ENCODE measurements around the gene FAM168B. TPM values are rescaled to one million over a fixed set of nuclear protein-coding genes. Genes with fewer than 3 reads are reported as not detected.

Gene FAM168B
- total and polyA plus RNA-seq, 2 of the 13 experiments (the other 11 are each of a cell fraction or from before 2014, with no cell fraction given): 64.5 to 113 TPM

DNA sequence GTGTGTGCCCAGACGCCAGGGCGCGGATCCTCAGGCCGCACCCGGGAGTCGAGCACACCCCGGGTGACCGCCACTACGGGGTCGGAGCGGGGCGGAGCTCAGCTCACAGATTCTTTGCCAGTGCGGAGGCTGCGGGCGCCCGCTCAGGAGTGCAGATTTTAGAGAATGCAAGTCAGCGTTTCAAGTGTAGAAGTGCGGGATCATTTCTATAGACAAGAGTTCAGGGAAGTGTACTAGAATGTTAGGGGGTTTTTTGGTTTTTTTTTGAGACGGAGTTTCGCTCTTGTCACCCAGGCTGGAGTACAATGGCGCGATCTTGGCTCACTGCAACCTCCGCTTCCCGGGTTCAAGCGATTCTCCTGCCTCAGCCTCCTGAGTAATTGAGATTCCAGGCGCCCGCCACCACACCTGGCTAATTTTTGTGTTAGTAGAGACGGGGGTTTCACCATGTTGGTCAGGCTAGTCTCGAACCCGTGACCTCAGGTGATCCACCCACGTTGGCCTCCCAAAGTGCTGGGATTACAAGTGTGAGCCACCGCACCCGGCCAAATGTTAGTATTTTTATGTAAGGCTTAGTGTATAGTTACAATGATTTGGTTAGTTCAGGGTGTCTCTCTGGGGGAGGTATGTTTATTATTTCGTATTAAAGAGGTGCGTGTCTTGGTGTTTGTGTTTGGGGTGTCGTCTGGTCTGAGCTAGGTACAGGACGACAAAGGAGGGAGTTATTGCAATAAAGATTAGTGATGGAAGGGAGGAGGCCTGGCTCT, 619 bp upstream of the FAM168B start (continued):
- TF ChIP-seq GTF3A (CRISPR knock-in tag; conservative IDR thresholded peaks at IDR 0.05): no peak
- TF ChIP-seq ATRX (CRISPR knock-in tag; IDR thresholded peaks at IDR 0.05; ENCODE audit: borderline replicate concordance): no peak
- TF ChIP-seq, protein P1, sequence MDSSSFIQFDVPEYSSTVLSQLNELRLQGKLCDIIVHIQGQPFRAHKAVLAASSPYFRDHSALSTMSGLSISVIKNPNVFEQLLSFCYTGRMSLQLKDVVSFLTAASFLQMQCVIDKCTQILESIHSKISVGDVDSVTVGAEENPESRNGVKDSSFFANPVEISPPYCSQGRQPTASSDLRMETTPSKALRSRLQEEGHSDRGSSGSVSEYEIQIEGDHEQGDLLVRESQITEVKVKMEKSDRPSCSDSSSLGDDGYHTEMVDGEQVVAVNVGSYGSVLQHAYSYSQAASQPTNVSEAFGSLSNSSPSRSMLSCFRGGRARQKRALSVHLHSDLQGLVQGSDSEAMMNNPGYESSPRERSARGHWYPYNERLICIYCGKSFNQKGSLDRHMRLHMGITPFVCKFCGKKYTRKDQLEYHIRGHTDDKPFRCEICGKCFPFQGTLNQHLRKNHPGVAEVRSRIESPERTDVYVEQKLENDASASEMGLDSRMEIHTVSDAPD (CRISPR knock-in tag; IDR thresholded peaks at IDR 0.05): no peak
- no peak for TF ChIP-seq MYNN (CRISPR knock-in tag; IDR thresholded peaks at IDR 0.05; ENCODE audit: low read depth)
- TF ChIP-seq, protein P2, sequence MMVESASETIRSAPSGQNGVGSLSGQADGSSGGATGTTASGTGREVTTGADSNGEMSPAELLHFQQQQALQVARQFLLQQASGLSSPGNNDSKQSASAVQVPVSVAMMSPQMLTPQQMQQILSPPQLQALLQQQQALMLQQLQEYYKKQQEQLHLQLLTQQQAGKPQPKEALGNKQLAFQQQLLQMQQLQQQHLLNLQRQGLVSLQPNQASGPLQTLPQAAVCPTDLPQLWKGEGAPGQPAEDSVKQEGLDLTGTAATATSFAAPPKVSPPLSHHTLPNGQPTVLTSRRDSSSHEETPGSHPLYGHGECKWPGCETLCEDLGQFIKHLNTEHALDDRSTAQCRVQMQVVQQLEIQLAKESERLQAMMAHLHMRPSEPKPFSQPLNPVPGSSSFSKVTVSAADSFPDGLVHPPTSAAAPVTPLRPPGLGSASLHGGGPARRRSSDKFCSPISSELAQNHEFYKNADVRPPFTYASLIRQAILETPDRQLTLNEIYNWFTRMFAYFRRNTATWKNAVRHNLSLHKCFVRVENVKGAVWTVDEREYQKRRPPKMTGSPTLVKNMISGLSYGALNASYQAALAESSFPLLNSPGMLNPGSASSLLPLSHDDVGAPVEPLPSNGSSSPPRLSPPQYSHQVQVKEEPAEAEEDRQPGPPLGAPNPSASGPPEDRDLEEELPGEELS (CRISPR knock-in tag; IDR thresholded peaks at IDR 0.05): no peak
- TF ChIP-seq NFYB (CRISPR knock-in tag; IDR thresholded peaks at IDR 0.05): no peak
- TF ChIP-seq XBP1 (CRISPR knock-in tag; IDR thresholded peaks at IDR 0.05): no peak
- no peak for TF ChIP-seq GABPB1 (CRISPR knock-in tag; IDR thresholded peaks at IDR 0.05)
- no peak for TF ChIP-seq TP53 (CRISPR knock-in tag; conservative IDR thresholded peaks at IDR 0.05)
- TF ChIP-seq ZNF335 (CRISPR knock-in tag; IDR thresholded peaks at IDR 0.05): no peak
- no peak for TF ChIP-seq ZNF546 (CRISPR knock-in tag; conservative IDR thresholded peaks at IDR 0.05)
- TF ChIP-seq, protein P3, sequence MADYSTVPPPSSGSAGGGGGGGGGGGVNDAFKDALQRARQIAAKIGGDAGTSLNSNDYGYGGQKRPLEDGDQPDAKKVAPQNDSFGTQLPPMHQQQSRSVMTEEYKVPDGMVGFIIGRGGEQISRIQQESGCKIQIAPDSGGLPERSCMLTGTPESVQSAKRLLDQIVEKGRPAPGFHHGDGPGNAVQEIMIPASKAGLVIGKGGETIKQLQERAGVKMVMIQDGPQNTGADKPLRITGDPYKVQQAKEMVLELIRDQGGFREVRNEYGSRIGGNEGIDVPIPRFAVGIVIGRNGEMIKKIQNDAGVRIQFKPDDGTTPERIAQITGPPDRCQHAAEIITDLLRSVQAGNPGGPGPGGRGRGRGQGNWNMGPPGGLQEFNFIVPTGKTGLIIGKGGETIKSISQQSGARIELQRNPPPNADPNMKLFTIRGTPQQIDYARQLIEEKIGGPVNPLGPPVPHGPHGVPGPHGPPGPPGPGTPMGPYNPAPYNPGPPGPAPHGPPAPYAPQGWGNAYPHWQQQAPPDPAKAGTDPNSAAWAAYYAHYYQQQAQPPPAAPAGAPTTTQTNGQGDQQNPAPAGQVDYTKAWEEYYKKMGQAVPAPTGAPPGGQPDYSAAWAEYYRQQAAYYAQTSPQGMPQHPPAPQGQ (CRISPR knock-in tag; IDR thresholded peaks at IDR 0.05; ENCODE audit: borderline replicate concordance): no peak
- no peak for TF ChIP-seq FOXM1 (CRISPR knock-in tag; IDR thresholded peaks at IDR 0.05)
- 0 out of 2 replicates have a peak, but pooled peaks have one; percentile 17 for TF ChIP-seq RFXAP (CRISPR knock-in tag; IDR thresholded peaks at IDR 0.05; ENCODE audit: borderline replicate concordance)
- TF ChIP-seq ZNF20 (CRISPR knock-in tag; IDR thresholded peaks at IDR 0.05): no peak
- TF ChIP-seq, protein P4, sequence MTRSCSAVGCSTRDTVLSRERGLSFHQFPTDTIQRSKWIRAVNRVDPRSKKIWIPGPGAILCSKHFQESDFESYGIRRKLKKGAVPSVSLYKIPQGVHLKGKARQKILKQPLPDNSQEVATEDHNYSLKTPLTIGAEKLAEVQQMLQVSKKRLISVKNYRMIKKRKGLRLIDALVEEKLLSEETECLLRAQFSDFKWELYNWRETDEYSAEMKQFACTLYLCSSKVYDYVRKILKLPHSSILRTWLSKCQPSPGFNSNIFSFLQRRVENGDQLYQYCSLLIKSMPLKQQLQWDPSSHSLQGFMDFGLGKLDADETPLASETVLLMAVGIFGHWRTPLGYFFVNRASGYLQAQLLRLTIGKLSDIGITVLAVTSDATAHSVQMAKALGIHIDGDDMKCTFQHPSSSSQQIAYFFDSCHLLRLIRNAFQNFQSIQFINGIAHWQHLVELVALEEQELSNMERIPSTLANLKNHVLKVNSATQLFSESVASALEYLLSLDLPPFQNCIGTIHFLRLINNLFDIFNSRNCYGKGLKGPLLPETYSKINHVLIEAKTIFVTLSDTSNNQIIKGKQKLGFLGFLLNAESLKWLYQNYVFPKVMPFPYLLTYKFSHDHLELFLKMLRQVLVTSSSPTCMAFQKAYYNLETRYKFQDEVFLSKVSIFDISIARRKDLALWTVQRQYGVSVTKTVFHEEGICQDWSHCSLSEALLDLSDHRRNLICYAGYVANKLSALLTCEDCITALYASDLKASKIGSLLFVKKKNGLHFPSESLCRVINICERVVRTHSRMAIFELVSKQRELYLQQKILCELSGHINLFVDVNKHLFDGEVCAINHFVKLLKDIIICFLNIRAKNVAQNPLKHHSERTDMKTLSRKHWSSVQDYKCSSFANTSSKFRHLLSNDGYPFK (CRISPR knock-in tag; IDR thresholded peaks at IDR 0.05; ENCODE audit: borderline replicate concordance): peak; percentile 67; the same call in 1 of the 2 replicates
- no peak for TF ChIP-seq ZBTB8A (CRISPR knock-in tag; IDR thresholded peaks at IDR 0.05; ENCODE audit: borderline replicate concordance, low read depth)
- no peak for TF ChIP-seq GTF2F1 (IDR thresholded peaks at IDR 0.05; ENCODE audit: low read length)
- TF ChIP-seq ZFP1 (CRISPR knock-in tag; IDR thresholded peaks at IDR 0.05): no peak
- no peak for TF ChIP-seq ARNT (IDR thresholded peaks at IDR 0.05)
- 0 out of 2 replicates have a peak, but pooled peaks have one; percentile 19 for TF ChIP-seq ZNF263 (CRISPR knock-in tag; IDR thresholded peaks at IDR 0.05)

All from HepG2 (cell line).